GM18870 (cell line): ENCODE measurements around the gene MTERF4.

ENCODE experiments used
- ATAC-seq: cut with Tn5 transposase; IDR thresholded peaks from one replicate; pipeline ENCODE4 v1.9.1; 2021; ENCODE audit warnings: moderate library complexity; ENCODE audit not compliant: unreplicated experiment

Gene MTERF4

GRCh38 chr2:241091201-241091600 is 10.9 kb downstream of the MTERF4 start:
- ATAC-seq: no peak

- no peak for ATAC-seq
Observed at GRCh38 chr2:241088791-241089732, 13.0 kb downstream of the MTERF4 start.

- ATAC-seq: peak; percentile 23
Observed at GRCh38 chr2:241088376-241088775, 13.7 kb downstream of the MTERF4 start.

- ATAC-seq: peak; percentile 48
Observed at GRCh38 chr2:241087420-241088268, 14.4 kb downstream of the MTERF4 start.

- ATAC-seq: no peak
Observed at GRCh38 chr2:241084856-241085444, 17.1 kb downstream of the MTERF4 start.

- ATAC-seq: no peak
Observed at GRCh38 chr2:241083091-241083415, 19.0 kb downstream of the MTERF4 start.

GRCh38 chr2:241082341-241083090 is 19.6 kb downstream of the MTERF4 start:
- no peak for ATAC-seq

GRCh38 chr2:241081643-241082340 is 20.3 kb downstream of the MTERF4 start:
- ATAC-seq: no peak

GRCh38 chr2:241081190-241081642 is 20.9 kb downstream of the MTERF4 start:
- no peak for ATAC-seq

- no peak for ATAC-seq
Observed at GRCh38 chr2:241080405-241081189, 21.5 kb downstream of the MTERF4 start.

- no peak for ATAC-seq
Observed at GRCh38 chr2:241074901-241075540, 27.1 kb downstream of the MTERF4 start.

GRCh38 chr2:241074065-241074818 is 27.8 kb downstream of the MTERF4 start:
- no peak for ATAC-seq

GRCh38 chr2:241073166-241074064 is 28.7 kb downstream of the MTERF4 start:
- ATAC-seq: no peak

- no peak for ATAC-seq
Observed at GRCh38 chr2:241072553-241073165, 29.4 kb downstream of the MTERF4 start.

GRCh38 chr2:241072151-241072550 is 29.9 kb downstream of the MTERF4 start:
- ATAC-seq: no peak

GRCh38 chr2:241071677-241072111 is 30.4 kb downstream of the MTERF4 start:
- no peak for ATAC-seq
